Stimulated activated CD8-positive, alpha-beta memory T cell treated with anti-CD3 and anti-CD28 coated beads, Interleukin-15, amount 100 ng/mL, for 1 hour (primary cell): ENCODE data around the gene STAT4.

Source experiments
- DNase-seq: peaks from one replicate; pipeline ENCODE4 v3.0.0-alpha.2; 2020; ENCODE audit warnings: low read depth

STAT4 gene

DNA sequence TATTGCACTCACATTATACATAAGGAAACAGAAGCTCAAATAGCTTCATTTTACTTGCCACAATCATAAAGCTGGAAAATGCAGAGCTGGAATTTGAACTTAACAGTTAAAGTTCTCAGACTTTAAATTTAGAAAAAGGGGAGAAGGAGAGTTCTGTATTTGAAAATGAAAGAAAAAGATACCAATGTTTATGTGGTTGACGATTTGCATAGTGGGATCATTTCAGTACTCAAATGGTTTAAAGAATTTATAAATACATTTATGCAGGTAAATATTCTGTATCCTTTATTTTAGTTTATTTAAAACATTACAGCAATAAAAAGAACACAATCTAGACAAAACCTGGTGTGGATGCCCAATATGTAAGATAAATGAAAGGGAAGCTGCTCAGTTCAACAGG is 25.5 kb upstream of the STAT4 start:
- DNase-seq, result no peak

GRCh38 chr2:191174442-191174841 is 23.6 kb upstream of the STAT4 start:
- no peak for DNase-seq

- no peak for DNase-seq
Observed at GRCh38 chr2:191173206-191173605, 22.4 kb upstream of the STAT4 start.

DNA sequence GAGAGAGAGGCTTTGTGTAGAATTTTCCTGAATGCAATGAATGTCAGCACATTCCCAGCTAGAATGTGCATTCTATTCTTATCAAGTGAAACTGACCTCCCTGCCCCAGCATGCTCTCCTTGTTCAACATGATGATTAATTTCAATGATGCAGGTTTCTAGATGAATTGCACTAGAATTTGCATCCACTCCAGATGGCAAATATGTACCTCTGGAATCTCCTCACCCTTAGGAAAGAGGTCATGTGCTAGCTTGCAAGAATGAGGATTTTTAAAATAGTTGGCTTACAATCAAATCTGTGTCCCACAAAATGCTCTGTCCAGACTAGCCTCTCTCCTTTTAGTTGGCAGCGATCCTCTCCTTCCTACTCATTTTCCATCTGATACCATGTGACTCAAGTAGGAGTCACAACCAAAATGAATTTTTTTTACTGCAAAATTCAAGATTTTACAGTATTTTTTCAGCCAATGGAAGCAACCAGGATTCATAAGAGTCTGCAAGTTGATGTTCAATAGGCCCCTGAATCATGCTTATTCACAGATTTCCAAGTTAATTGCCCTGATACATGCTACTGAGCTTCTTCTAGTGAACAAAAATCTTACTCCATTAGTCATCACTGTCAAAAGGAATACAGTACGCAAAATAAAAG is 21.0 kb upstream of the STAT4 start:
- DNase-seq, result no peak

DNA sequence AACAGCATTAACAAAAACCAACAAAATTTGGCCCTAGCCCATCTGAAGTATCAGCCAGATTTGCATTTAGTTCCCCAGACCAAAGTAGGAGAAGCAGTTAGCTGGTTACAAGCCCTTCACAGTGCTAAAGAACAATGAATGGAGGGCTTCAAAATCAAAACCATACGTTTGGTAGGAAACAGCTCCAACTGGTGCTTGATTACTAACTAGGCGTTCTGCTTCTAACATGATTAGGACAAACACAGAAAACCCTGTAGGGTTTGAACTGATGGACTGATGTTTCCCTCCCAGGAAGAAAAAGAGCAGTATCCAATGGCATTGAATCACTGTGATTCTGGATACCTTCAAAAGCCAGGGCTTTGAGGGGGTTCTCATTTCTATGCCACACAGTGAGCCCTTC is 20.5 kb upstream of the STAT4 start:
- no peak for DNase-seq

GRCh38 chr2:191170773-191171172 is 20.0 kb upstream of the STAT4 start:
- DNase-seq, result no peak

DNA sequence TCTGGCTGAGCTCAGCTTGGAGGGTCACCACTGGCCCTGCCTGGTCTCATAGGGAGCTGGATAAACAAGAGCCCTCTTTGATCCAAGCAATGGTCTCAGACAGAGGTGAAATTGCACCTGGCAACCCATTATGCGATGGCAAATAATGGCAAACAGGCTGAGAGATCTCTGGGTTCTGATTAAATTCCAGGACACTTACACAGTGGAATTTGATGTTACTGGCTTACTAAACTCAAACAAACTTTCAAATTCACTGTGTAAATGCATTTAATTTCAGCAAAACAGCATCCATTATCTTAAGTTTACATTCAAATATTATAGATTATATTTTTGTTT is 19.5 kb upstream of the STAT4 start:
- DNase-seq, result no peak

GRCh38 chr2:191169456-191170300 is 18.9 kb upstream of the STAT4 start:
- DNase-seq, result no peak

DNA sequence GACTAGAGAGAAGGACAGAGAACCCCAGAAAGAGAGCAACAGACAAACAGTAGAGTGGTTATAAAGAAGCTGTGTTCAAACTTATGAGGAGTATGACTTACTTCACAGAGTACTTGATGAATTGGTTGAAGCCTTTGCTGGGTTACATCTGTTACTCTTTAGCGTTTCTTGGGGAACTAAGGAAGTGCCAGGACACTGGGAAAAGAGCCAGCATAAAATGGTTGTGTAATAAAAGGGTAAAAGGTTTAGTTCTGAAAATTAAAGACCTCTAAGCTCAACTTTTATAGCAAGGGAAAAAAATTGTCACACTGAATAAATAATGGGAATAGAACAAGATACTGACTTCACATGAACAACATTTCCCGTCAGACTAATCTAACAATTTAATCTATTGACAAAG is 17.0 kb upstream of the STAT4 start:
- DNase-seq, result no peak

- DNase-seq, result no peak
Observed at GRCh38 chr2:191166756-191167445, 16.1 kb upstream of the STAT4 start.

DNA sequence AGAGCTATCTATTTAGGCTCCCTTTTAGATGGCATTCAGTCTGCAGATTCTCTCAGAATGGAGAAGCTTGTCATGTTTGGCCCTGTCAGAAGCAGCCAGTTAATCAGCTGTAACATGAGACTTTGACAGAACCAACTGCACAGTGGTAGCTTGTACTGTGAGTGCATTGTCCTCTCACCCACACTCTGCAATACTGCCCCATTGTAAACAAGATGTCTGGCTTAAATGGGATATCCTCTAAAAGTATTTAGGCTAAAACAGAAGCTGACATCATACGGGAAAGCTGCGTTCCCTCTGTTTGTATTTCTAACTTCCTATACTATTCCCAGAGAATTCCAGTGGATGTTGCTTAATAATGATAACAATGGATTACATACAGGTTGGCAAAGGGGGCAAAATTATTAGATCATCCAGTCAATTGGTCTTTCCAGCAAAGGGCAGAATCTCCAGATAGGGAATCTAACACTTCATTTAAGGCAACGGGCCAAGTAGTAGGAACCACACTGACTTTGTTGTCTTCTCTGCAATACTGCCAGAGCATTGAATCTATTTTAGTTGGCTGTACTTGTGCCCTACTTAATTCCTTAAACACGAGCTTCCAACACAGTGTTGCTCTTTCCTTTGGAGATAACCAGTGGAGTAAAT is 15.4 kb upstream of the STAT4 start:
- no peak for DNase-seq

- no peak for DNase-seq
Observed at GRCh38 chr2:191165176-191165643, 14.4 kb upstream of the STAT4 start.

- no peak for DNase-seq
Observed at GRCh38 chr2:191158747-191159146, 8.0 kb upstream of the STAT4 start.

DNA sequence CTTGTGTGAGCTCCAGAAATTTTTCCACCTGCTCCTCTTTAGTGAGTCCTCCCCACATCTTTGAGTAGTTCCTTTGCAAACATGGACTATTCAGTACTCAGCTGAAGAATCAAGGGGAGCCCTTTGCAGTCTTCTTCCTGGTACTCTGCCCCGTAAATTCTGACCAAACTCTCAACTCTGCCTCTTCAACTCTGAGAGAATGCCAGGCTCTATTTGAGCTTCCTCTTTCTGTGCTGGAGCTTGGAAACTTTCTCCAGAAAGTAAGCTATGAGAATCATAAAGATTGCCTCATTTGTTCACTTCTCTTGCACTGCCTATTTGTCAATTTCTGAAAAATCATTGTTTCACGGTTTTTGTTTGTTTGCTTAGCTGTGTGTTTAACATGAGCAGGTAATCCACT is 7.4 kb upstream of the STAT4 start:
- no peak for DNase-seq

- no peak for DNase-seq
Observed at GRCh38 chr2:191155608-191156071, 4.8 kb upstream of the STAT4 start.

- DNase-seq, result no peak
Observed at GRCh38 chr2:191153716-191154115, 2.9 kb upstream of the STAT4 start.

- no peak for DNase-seq
Observed at GRCh38 chr2:191152482-191153240, 1.9 kb upstream of the STAT4 start.

DNA sequence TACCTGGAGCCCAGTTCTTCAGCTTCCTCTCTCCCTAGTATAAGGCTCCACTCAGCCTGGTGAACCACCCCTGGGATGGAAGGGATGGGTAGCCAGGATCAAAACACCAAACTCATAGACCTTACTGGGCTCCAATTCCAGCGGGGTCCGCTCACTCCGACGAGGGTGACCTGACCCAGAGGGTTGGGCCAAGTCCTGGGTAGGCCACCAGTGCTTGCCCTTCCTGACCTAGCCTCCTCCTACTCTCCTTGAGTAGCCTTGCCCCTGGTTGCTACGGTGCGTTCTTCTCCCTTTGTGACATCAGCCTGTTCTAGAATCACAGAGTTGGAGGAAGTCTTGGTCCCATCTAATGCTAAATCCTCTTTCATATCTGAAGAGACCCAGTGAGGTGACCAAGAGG is 537 bp upstream of the STAT4 start:
- DNase-seq, result no peak

DNA sequence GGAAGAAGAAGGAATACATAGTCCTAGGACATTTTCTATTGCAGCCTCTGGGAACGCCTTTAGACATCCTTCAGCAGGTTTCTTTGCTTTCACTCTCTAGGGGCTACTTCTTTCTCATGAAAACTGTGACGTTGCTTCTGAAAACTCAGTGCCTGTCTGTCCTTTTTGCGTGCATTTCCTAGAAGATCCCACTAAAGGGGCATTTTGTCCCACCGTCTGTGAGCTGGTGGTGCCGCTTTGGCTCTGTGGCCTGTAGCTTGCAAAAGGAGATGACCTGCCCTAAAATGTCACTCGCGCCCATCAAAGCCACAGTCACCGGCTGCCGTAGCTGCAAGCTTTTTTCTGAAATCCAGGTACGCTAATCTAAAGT is 579 bp downstream of the STAT4 start:
- DNase-seq, result no peak

DNA sequence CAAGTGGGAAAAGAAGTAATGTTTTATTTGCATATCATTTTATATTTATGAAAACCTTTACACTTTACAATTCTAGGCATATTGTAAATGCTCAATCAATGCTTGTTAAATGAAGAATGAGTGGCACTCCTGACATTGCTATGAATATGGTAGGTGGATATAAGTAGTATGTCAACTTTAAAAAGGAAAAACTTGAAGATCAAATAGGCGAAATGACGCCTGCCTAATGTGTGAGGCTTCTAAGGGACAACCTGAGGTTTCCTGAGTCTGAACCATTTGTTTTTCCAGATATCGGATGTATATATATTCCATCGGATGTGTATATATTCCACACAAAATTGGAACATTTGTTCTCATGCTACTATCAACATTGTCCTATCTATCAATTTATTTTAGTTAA is 1.4 kb downstream of the STAT4 start:
- no peak for DNase-seq

DNA sequence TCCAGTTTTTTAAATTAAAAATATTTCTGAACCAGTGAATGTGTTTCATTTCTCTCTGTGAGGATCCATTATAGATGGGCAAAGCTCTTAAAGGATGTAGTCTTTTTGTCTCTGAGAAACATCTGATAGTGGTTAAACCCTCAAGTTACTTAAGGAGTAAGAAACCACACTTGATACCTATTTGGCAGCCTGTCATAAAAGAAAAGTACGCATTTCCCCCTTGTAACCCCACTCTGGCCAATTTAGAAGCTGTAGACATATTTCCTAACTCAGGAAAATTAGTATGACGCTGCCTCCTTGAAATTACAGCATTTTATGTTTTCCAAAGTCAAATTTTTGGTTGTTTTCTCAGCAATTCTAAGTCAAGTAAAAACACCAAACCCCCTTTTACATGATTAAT is 2.0 kb downstream of the STAT4 start:
- DNase-seq, result no peak

GRCh38 chr2:191148281-191148680 is 2.5 kb downstream of the STAT4 start:
- no peak for DNase-seq
